NCI-H526 treated with DMSO at 0.1 percent for 48 hours (cell line): Measurements from ENCODE around the gene ZNF780B.

ENCODE experiments used
- DNase-seq: peaks from one replicate; lab custom pipeline; 2025; lab: John Stamatoyannopoulos, UW

The ZNF780B gene

GRCh38 chr19:39982883-39983282 is 73.1 kb downstream of the ZNF780B start:
- no peak for DNase-seq
